Caki2 (cell line): ENCODE data around the gene STOML1. TPM values are rescaled to one million over a fixed set of nuclear protein-coding genes. Genes with fewer than 3 reads are reported as not detected.

Experiments used
- DNase-seq: peaks from one replicate; pipeline ENCODE4 v3.0.0-alpha.2; 2015; ENCODE audit warnings: low read depth
- in situ Hi-C: cut with HindIII; loops from 2 replicates; pipeline ENCODE4 v1.10.0; 2016; ENCODE audit warnings: low sequenced_read_pairs, low pct_unique_long_range_greater_than_20kb, mixed read lengths
- total RNA-seq: library from RNA; depleted of rRNA; stranded (reverse); fragments of >200 nt; shearing (Covaris generic); gene quantifications from 2 replicates; pipeline ENCODE4 v1.2.3, GENCODE V29; 2014; ENCODE audit warnings: low replicate concordance

STOML1 gene
- total RNA-seq, 1 experiment from 2014 or later: 24.1 TPM

- DNase-seq: no peak
- in situ Hi-C loops: no loop called here
Measured at GRCh38 chr15:73990250-73991005, 1.7 kb downstream of the STOML1 start.

GRCh38 chr15:73989001-73989798 is 2.9 kb downstream of the STOML1 start:
- DNase-seq: peak; percentile 73
- in situ Hi-C loops: no loop called here

DNA sequence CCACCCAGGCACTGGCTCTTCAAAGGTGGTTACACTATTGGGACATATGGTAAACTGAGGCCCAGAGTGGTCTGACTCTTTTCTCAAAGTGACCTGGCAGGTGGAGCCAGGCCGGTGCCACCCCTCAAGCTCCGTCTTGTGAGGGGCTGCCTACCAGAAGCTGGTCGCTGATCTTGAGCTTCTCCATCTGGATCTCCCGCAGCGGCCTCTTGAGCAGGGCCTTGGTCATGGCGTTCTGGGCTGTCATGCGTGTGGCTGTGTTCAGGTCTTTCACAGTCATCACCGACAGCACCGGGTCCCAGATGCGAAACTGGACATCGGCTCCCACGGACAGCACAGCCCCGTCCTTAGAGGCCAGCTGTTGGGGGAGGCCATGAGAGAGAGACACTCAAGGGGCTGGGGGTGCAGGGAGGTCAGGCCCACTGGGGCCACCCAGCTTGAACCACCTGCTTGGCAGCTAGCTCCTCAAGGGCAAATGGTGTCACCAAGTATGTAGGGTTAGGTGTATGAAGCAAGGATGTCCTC is 3.6 kb downstream of the STOML1 start:
- no peak for DNase-seq
- in situ Hi-C loops: no loop called here

- in situ Hi-C loops: no loop called here
- peak; percentile 87 for DNase-seq
Measured at GRCh38 chr15:73987681-73988444, 4.2 kb downstream of the STOML1 start.

DNA sequence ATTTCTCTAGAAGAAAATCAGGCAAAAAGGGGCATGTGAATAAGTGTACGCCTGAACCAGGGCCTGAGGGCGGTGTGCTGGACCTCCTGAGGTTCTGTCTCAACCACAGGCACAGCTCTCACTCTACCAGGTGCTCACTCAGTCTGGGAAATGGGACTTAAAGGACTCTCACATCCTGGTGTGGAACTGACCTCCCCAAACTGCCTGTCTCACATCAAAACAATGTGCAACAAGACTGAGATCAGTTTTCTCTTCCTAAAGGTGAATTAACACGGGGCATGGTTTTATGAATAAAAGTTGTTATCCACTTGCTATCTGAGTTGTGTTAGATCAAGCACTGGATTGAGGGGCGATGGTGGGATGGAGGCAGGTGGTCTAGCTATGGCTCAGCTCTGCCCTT is 4.8 kb downstream of the STOML1 start:
- DNase-seq: no peak
- in situ Hi-C loops: no loop called here

GRCh38 chr15:73986776-73987056 is 5.4 kb downstream of the STOML1 start:
- in situ Hi-C loops: no loop called here
- DNase-seq: no peak

DNA sequence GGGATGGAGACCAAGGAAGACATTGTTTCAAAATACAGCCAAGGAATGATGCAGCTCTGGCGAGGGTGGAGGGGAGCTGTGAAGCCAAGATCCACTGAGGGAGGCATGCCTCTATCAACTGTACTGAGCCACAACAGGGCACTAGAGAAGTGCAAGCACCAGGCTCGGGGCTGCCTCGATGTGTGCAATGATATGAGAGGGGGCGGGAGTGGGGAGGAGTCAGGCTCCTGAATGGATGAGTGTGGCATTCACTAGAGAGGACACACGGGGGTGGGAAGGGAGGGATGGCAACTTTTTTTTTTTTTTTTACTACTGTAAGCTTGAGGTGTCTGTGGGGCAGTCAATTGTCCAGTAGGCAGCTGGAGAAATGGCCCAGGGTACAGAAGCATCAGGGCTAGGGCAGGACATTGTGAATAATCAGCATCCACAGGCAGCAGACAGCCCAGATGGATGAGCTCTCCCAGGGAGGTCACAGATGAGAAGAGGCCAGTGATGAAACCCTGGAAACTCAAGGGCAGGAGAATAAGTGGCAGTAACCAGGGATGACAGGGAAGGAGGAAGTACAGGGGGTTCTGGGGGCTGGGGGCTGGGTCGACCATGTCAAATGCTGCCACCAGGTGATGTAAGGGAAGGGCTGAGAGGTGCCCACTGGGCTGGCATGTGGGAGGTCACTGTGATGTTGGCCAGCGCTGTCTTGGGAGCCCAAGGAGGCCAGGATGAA is 5.9 kb downstream of the STOML1 start:
- in situ Hi-C loops: no loop called here
- peak; percentile 70 for DNase-seq

DNA sequence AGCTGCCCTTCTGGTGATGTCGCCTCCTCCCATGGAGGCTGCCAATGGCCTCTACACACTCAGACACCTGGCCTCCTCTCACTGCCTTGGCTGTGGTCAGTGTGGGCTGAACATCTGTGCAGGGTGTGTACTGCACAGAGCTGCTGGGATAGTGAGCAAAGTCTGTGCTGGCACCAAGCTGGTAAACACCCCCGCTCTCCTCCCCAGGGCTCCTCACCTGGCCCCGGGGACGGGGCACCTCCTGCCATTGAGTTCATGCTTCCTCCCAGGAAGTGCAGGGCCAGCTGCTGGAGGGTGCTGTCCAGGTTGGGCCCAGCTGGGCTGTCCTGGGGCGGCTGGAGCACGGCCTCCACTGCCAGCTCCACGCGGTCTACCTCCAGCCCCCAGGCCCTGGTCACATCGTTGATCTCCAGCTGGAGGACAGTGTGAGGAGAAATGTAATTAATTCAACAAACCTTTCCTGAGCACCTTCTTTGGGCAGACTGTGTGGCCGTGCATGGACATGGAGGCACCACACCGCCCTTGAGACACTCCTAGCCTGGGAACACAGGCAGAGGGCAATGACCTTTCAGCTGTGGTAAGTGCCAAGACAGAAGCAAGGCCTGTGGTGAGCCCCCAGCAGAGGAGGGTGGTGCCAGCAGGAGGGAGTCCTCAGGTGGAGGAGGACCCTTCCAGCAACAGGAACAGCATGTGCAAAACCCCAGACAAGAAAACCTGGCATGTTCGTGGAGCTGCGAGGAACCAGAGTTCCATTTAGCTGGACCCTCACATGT is 6.8 kb downstream of the STOML1 start:
- in situ Hi-C loops: no loop called here
- no peak for DNase-seq

GRCh38 chr15:73984208-73984979 is 7.7 kb downstream of the STOML1 start:
- in situ Hi-C loops: no loop called here
- DNase-seq: no peak

DNA sequence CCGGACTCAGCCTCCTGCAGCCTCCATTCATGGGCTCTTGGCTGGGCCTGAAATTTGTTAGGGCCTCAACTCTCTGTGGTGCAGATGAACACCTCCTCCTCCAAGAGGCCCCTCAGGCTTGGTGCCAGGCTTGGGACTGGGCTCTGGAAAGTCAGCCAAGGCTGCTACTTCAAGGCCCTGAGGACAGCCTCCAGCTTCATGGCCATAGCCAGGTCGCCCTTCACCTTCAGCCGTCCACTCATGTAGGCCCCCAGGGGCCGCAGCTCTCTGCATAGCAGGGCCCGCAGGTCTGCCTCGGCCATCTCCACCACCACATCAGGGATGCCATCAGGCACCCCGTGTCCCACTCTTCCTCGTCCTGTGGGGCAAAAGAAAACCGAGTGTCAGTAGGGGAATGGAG is 8.3 kb downstream of the STOML1 start:
- in situ Hi-C loops: no loop called here
- no peak for DNase-seq

DNA sequence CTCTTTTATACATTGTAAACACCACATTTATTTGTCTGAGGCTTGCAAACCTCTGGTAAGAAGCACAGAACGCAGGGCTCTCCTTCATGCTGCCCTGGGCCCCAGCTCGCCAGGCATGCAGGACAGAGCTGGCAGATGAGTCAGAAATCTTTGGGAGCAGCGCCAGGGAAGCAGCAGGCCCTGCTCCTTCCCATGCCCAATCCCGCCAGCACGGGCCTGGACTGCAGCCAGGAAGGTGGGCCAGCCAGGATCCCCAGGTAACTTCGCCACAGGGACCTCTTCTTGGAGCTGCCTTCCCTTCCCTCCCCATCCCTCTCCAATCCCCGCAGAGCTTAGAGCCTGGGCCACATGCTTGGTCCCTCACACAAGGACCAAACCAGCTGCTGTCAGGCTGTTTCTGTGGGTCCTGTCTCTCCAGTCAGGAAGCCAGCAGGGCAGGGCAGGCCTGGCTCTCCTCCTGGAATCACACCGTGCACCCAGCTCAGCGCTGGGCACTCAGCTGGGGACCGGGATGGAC is 8.8 kb downstream of the STOML1 start:
- in situ Hi-C loops: no loop called here
- DNase-seq: peak; percentile 75

- in situ Hi-C loops: no loop called here
- DNase-seq: peak; percentile 89
Measured at GRCh38 chr15:73982222-73982962, 9.7 kb downstream of the STOML1 start.

GRCh38 chr15:73981761-73982221 is 10.3 kb downstream of the STOML1 start:
- in situ Hi-C loops: no loop called here
- DNase-seq: no peak

DNA sequence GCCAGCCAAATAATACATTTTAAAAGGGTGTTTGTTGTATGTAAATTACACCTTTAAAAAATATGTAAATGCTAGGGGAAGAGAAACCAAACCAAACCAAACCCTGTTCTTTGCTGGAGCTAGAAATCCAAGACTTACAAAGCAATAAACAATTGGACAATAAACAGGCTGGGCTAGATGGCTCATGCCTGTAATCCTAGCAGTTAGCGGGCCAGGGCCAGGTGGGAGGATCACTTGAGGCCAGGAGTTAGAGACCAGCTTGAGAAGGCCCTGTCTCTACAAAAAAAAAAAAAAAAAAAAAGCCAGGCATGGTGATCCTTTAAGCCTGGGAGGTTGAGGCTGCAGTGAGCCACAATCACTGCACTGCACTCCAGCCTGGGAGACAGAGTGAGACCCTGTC is 12.5 kb downstream of the STOML1 start:
- in situ Hi-C loops: no loop called here
- DNase-seq: no peak

GRCh38 chr15:73978896-73979295 is 13.2 kb downstream of the STOML1 start:
- in situ Hi-C loops: no loop called here
- no peak for DNase-seq
